HCT116 (cell line): ENCODE results near the gene DNMT1. TPM values are rescaled to one million over a fixed set of nuclear protein-coding genes. Genes with fewer than 3 reads are reported as not detected.
"Not testable (repeated sequence)": the region's sequence is repeated elsewhere in the genome, so short reads cannot be mapped to it uniquely, and the experiment has no call there.

ENCODE experiments used
- ATAC-seq: fragments of 200-7000 bp; cut with Tn5 transposase; 2 replicates; pipeline ENCODE4 v1.9.1; 2020; ENCODE audit warnings: mild to moderate bottlenecking, moderate library complexity
- BruUV-seq: library from RNA; stranded (reverse); fragments of 400-500 nt; replicated peaks from 2 replicates; lab custom pipeline; 2021; lab: Mats Ljungman, UMichigan
- CTCF ChIA-PET: fragments of 300-600 bp; sonication (Branson Sonifier 250); formaldehyde crosslinking; loops from one replicate; lab custom pipeline; 2021; ENCODE audit warnings: antibody characterized with exemption; lab: Charles Lee
- POLR2A ChIA-PET: fragments of 300-600, 350-600 bp; sonication (Branson Sonifier 250); formaldehyde crosslinking; loops from one replicate; lab custom pipeline; 2021; ENCODE audit warnings: antibody characterized with exemption; lab: Charles Lee
- RAD21 ChIA-PET, 2 experiments: fragments of 300-600 bp; sonication (Branson Sonifier 250); formaldehyde crosslinking; loops; one replicate each; lab custom pipeline; 2023; ENCODE audit warnings: low total read pairs in 2 of 2; ENCODE audit not compliant: uncharacterized antibody in 2 of 2, unreplicated experiment in 2 of 2, low non-redundant PET in 1 of 2; lab: Charles Lee
- DNase-seq: peaks from one replicate; pipeline ENCODE4 v3.0.0-alpha.2; 2010; ENCODE audit warnings: low read depth, low spot score
- H2AFZ ChIP-seq: fragments of 200-600 bp; shearing (Covaris generic), sonication (generic); 2 replicates; pipeline ENCODE4 v1.6.1; 2017; ENCODE audit warnings: low read depth, mixed run types, mixed read lengths, antibody characterized with exemption, low read length; ENCODE audit not compliant: poor library complexity, severe bottlenecking
- H3K27ac ChIP-seq: 2 replicates; pipeline ENCODE4 v1.5.1; 2012; ENCODE audit warnings: low read depth, low read length
- H3K27me3 ChIP-seq: fragments of 200-600 bp; sonication (generic); 2 replicates; pipeline ENCODE4 v1.6.1; 2016; ENCODE audit warnings: mixed run types, low read length, mixed read lengths; ENCODE audit not compliant: insufficient read depth
- H3K36me3 ChIP-seq, 2 experiments: fragments of 200-500 bp in 1 of 2; fragments of 200-600 bp in 1 of 2; sonication (Bioruptor generic) in 1 of 2; sonication (generic) in 1 of 2; 2 replicates each; pipeline versions ENCODE4 v1.5.1 to v1.6.1; 2014 to 2016; ENCODE audit warnings: low read length in 2 of 2, inconsistent platforms in 1 of 2, mixed read lengths in 1 of 2, mixed run types in 1 of 2; ENCODE audit not compliant: insufficient read depth in 2 of 2, control insufficient read depth in 1 of 2
- H3K4me1 ChIP-seq, 2 experiments: fragments of 200-600 bp in 1 of 2; sonication (generic) in 1 of 2; 2 replicates each; pipeline versions ENCODE4 v1.5.1 to v1.6.1; 2012 to 2017; ENCODE audit warnings: low read length in 2 of 2, inconsistent platforms in 1 of 2, mild to moderate bottlenecking in 1 of 2, mixed read lengths in 1 of 2, mixed run types in 1 of 2, moderate library complexity in 1 of 2; ENCODE audit not compliant: insufficient read depth in 2 of 2, control insufficient read depth in 1 of 2
- H3K4me2 ChIP-seq: fragments of 200-600 bp; sonication (generic); 2 replicates; pipeline ENCODE4 v1.6.1; 2017; ENCODE audit warnings: mixed run types, low read length, mixed read lengths
- H3K4me3 ChIP-seq, 2 experiments: fragments of 200-600 bp in 1 of 2; sonication (generic) in 1 of 2; replicated peaks in 1 of 2; 2 replicates each; pipeline ENCODE4 v1.5.1; 2011 to 2016; ENCODE audit warnings: low read length in 2 of 2, control low read depth in 1 of 2, low read depth in 1 of 2, mild to moderate bottlenecking in 1 of 2, mixed read lengths in 1 of 2, mixed run types in 1 of 2
- H3K79me2 ChIP-seq: fragments of 200-600 bp; sonication (generic); 2 replicates; pipeline ENCODE4 v1.6.1; 2017; ENCODE audit warnings: mild to moderate bottlenecking, mixed run types, low read length, moderate library complexity, mixed read lengths; ENCODE audit not compliant: insufficient read depth
- H3K9ac ChIP-seq: fragments of 200-600 bp; sonication (generic); 2 replicates; pipeline ENCODE4 v1.6.1; 2016; ENCODE audit warnings: low read length, mixed read lengths
- H3K9me2 ChIP-seq: fragments of 200-600 bp; sonication (generic), shearing (Covaris generic); 2 replicates; pipeline ENCODE4 v1.6.1; 2017; ENCODE audit warnings: mixed run types, mild to moderate bottlenecking, moderate library complexity; ENCODE audit not compliant: insufficient read depth
- H3K9me3 ChIP-seq, 2 experiments: fragments of 200-500 bp in 1 of 2; fragments of 200-600 bp in 1 of 2; sonication (Bioruptor generic) in 1 of 2; sonication (generic) in 1 of 2; 2 replicates each; pipeline ENCODE4 v1.6.1; 2014 to 2017; ENCODE audit warnings: low read length in 2 of 2, mixed read lengths in 2 of 2, inconsistent platforms in 1 of 2, low read depth in 1 of 2, mild to moderate bottlenecking in 1 of 2, mixed run types in 1 of 2, moderate library complexity in 1 of 2; ENCODE audit not compliant: control insufficient read depth in 1 of 2, insufficient read depth in 1 of 2
- H4K20me1 ChIP-seq: fragments of 200-600 bp; sonication (generic), shearing (Covaris generic); 2 replicates; pipeline ENCODE4 v1.6.1; 2017; ENCODE audit warnings: mixed run types, mild to moderate bottlenecking, moderate library complexity; ENCODE audit not compliant: insufficient read depth
- CBX3 ChIP-seq: IDR thresholded peaks from 2 replicates; pipeline ENCODE4 v1.6.1; 2012; ENCODE audit warnings: low read depth
- CEBPB ChIP-seq: IDR thresholded peaks from 2 replicates; pipeline ENCODE4 v1.6.1; 2012; ENCODE audit warnings: low read depth
- CTCF ChIP-seq, 3 experiments: fragments of 200-600 bp in 1 of 3; sonication (generic) in 1 of 3; IDR thresholded peaks in 2 of 3; conservative IDR thresholded peaks in 1 of 3; 2 replicates each; pipeline ENCODE4 v1.5.1; 2012 to 2017; ENCODE audit warnings: low read depth in 2 of 3, low read length in 2 of 3, antibody characterized with exemption in 1 of 3, borderline replicate concordance in 1 of 3, control low read depth in 1 of 3, mild to moderate bottlenecking in 1 of 3, mixed read lengths in 1 of 3, mixed run types in 1 of 3, moderate library complexity in 1 of 3; ENCODE audit not compliant: insufficient read depth in 1 of 3
- ELF1 ChIP-seq: IDR thresholded peaks from 2 replicates; pipeline ENCODE4 v1.6.1; 2012; ENCODE audit warnings: low read depth, borderline replicate concordance
- EZH2phosphoT487 ChIP-seq: fragments of 200-600 bp; IDR thresholded peaks from 2 replicates; pipeline ENCODE4 v1.6.1; 2018; ENCODE audit warnings: antibody characterized with exemption, borderline replicate concordance
- FOSL1 ChIP-seq: IDR thresholded peaks from 2 replicates; pipeline ENCODE4 v1.6.1; 2012; ENCODE audit warnings: low read depth
- JUND ChIP-seq: IDR thresholded peaks from 2 replicates; pipeline ENCODE4 v1.6.1; 2012
- MAX ChIP-seq: IDR thresholded peaks from 2 replicates; pipeline ENCODE4 v1.6.1; 2012
- POLR2AphosphoS5 ChIP-seq: IDR thresholded peaks from 2 replicates; pipeline ENCODE4 v1.6.1; 2011; ENCODE audit warnings: mild to moderate bottlenecking, low read depth, low read length, moderate library complexity
- REST ChIP-seq: IDR thresholded peaks from 2 replicates; pipeline ENCODE4 v1.6.1; 2012; ENCODE audit warnings: low read depth
- SIN3A ChIP-seq: IDR thresholded peaks from 2 replicates; pipeline ENCODE4 v1.6.1; 2012; ENCODE audit warnings: low read depth
- SP1 ChIP-seq: IDR thresholded peaks from 2 replicates; pipeline ENCODE4 v1.6.1; 2012; ENCODE audit warnings: low read depth
- SRF ChIP-seq: IDR thresholded peaks from 2 replicates; pipeline ENCODE4 v1.6.1; 2012; ENCODE audit warnings: low read depth
- YY1 ChIP-seq: IDR thresholded peaks from 2 replicates; pipeline ENCODE4 v1.6.1; 2011; ENCODE audit warnings: low read length, low read depth, moderate library complexity, mild to moderate bottlenecking; ENCODE audit not compliant: insufficient replicate concordance; ENCODE audit errors: extremely low read depth
- ZFX ChIP-seq: fragments of 450-650 bp; IDR thresholded peaks from 2 replicates; pipeline ENCODE4 v1.6.1; 2017
- ZNF274 ChIP-seq: fragments of 200-500 bp; sonication (Bioruptor generic); IDR thresholded peaks from 2 replicates; pipeline ENCODE4 v1.6.1; 2014; ENCODE audit warnings: mild to moderate bottlenecking, low read depth, low read length, inconsistent platforms
- intact Hi-C: fragments of 100-400 bp; cut with micrococcal nuclease; formaldehyde crosslinking; loops from 2 replicates; pipeline ENCODE4 v1.10.0; 2022
- total RNA-seq: library from RNA; stranded (reverse); gene quantifications from one replicate; pipeline ENCODE4 v1.2.1, GENCODE V29; 2021; ENCODE audit not compliant: unreplicated experiment

The DNMT1 gene
- total RNA-seq, 1 experiment from 2014 or later = 235 TPM

GRCh38 chr19:10235409-10235808 lies 40.7 kb upstream of the DNMT1 start:
- BruUV-seq, H2AFZ ChIP-seq, POLR2A ChIA-PET, RAD21 ChIA-PET, ATAC-seq, H3K9me2 ChIP-seq, H3K36me3 ChIP-seq, H3K9me3 ChIP-seq, H3K9ac ChIP-seq, CTCF ChIA-PET, DNase-seq, H3K27ac ChIP-seq, H4K20me1 ChIP-seq, H3K4me3 ChIP-seq, H3K79me2 ChIP-seq, H3K27me3 ChIP-seq, intact Hi-C loops, H3K4me2 ChIP-seq: not testable (repeated sequence)
- H3K4me1 ChIP-seq = peaks cover 4 to 30% of the 10 kb centered on the region in 2 experiments; a peak in 3 of 4 replicates

GRCh38 chr19:10235003-10235402 lies 40.2 kb upstream of the DNMT1 start:
- no peak overlapping the region for H3K4me2 ChIP-seq

More at GRCh38 chr19:10235003-10235402, 40.2 kb upstream of the DNMT1 start:
- no peak overlapping the region for H3K4me3 ChIP-seq
- DNase-seq (no peak), ATAC-seq (no peak)
- H3K79me2 ChIP-seq = peaks cover 6% of the 10 kb centered on the region; the same call in 1 of the 2 replicates
- H4K20me1 ChIP-seq = no peaks in the 10 kb centered on the region
- peaks cover 4 to 34% of the 10 kb centered on the region in 2 experiments; a peak in 3 of 4 replicates for H3K4me1 ChIP-seq
- H3K9me3 ChIP-seq = no peaks in the 10 kb centered on the region
- H3K9me2 ChIP-seq = no peaks in the 10 kb centered on the region
- RAD21 ChIA-PET = no interaction called here
- CTCF ChIA-PET = no interaction called here
- H3K9ac ChIP-seq = no peak overlapping the region
- H2AFZ ChIP-seq = no peak overlapping the region
- intact Hi-C loops = no loop called here
- H3K27me3 ChIP-seq = no peaks in the 10 kb centered on the region
- TF ChIP-seq EZH2phosphoT487 (no peak), REST (no peak), SP1 (no peak), JUND (no peak), CTCF (IDR thresholded peaks at IDR 0.05 in 2 of 3, conservative IDR thresholded peaks at IDR 0.05 in 1 of 3; ENCODE audit: borderline replicate concordance in 1 of 3, insufficient read depth in 1 of 3, low read depth in 2 of 3, low read length in 2 of 3) (no peak), SIN3A (no peak), MAX (no peak), POLR2AphosphoS5 (no peak), YY1 (no peak), ZFX (no peak), CBX3 (no peak), ELF1 (no peak), SRF (no peak), CEBPB (no peak), FOSL1 (no peak), ZNF274 (no peak)
- TF ChIP-seq, all 23 proteins: peak for 0
- H3K27ac ChIP-seq = no peak overlapping the region
- no peaks in the 10 kb centered on the region for H3K36me3 ChIP-seq
- BruUV-seq = no TSS peak
- POLR2A ChIA-PET = no interaction called here
